ENCODE data around the gene PGAM1.
"Not testable (repeated sequence)": the region's sequence is repeated elsewhere in the genome, so short reads cannot be mapped to it uniquely, and the experiment has no call there.

Gene PGAM1

DNA sequence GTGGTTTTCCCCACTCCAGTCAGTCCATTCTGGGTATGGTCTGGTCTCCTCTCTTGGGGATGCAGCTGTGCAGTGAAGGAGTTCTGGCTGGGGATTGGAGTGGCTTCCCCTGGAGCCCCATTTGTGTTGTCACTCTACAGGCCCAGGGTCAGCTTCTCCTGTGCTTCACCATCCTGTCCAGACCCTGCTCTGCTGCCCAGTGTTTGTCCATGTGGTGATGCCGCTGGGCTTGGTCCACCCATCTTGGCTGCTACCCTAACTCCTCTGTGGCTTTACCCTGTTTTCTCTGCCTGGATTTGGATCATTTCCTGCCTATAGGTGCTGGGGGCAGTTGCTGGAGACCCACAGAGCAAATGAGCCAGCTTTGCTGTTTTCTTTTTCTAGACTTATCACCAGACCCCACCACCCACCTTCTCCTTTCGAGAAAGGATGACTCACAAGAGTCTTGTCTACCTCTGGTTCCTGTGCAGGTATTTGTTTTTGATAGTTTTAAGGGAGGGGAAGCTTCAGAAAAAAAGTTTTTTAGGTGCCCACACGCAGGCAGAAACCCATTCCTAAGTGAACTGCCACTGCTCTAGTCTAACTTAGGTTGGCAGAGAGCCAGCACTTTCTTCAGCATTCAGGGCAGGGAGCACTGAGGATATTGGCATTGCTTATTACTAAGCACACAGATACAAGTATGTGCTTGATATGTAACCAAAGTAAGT is 28.5 kb downstream of the PGAM1 start:
- TF ChIP-seq GATA1 (IDR thresholded peaks at IDR 0.05; ENCODE audit: low read depth, low read length) (no peak), POLR2A (IDR thresholded peaks at IDR 0.05; ENCODE audit: low read length) (no peak)
- DNase-seq, result peak; percentile 17 to 50

DNA sequence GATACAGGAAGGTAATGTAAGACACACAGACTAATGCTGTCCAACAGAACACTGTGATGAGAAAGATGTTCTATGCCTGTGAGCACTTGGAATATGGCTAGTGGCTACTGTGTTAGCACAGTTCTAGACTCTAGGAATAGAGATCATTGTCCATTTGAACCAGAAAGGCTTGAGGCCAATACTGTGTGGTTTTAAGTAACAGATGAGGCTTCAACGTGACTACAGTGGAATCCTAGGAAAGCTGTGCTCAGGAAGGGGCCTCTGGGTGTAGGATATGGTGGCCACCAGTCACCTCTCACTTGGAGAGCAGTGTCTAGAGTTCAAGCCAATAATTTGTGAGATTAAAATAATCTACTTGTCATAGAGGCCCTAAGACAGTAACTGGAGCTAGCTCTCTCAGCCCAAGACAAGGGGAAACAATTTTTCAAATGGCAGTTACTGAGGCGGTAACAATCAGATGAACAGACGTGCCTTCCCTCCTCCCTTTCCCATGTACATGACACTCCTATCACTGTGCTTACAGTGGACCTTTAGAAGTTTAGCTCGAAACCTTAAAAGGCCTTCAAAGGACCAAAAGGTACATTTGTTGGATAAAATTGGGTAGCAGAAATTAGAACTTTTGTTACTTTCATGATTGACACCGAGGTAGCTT is 30.2 kb downstream of the PGAM1 start:
- DNase-seq, result no peak
- no peak for TF ChIP-seq POLR2A (IDR thresholded peaks at IDR 0.05; ENCODE audit: low read length)

DNA sequence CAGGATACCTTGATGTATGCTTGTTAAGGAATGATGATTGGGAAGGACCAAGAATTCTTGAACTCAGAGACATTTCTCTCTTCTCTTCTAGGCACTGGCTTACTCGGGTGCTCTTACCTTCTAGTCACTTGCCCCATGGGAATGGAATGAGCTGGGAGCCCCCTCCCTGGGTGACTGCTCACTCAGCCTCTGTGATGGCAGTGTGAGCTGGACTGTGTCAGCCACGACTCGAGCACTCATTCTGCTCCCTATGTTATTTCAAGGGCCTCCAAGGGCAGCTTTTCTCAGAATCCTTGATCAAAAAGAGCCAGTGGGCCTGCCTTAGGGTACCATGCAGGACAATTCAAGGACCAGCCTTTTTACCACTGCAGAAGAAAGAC is 30.7 kb downstream of the PGAM1 start:
- TF ChIP-seq GATA1 (IDR thresholded peaks at IDR 0.05; ENCODE audit: low read depth, low read length) (no peak), POLR2A (IDR thresholded peaks at IDR 0.05; ENCODE audit: low read length) (no peak)
- no peak for DNase-seq

DNA sequence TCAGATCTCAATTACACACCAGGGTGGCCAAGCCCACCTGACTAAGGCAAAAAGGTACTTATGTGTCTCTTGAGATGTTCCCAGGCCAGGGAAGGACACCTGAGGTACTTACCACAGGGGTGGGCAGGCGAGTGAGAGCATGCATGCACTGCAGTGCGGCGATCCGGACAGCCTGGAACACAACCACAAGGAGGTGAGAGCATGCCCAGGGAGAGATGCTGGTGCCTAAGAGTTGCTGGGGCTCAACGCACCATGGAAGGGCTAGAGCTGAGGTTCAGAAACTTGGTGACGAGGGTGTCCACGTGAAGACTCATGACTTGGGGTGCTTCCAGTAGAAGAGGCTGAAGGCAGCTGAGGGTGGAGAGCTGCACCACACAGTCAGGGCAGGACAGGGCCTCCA is 33.1 kb downstream of the PGAM1 start:
- TF ChIP-seq POLR2A (IDR thresholded peaks at IDR 0.05; ENCODE audit: low read length), result no peak
- TF ChIP-seq GATA1 (IDR thresholded peaks at IDR 0.05; ENCODE audit: low read depth, low read length), result no peak
- DNase-seq, result no peak

DNA sequence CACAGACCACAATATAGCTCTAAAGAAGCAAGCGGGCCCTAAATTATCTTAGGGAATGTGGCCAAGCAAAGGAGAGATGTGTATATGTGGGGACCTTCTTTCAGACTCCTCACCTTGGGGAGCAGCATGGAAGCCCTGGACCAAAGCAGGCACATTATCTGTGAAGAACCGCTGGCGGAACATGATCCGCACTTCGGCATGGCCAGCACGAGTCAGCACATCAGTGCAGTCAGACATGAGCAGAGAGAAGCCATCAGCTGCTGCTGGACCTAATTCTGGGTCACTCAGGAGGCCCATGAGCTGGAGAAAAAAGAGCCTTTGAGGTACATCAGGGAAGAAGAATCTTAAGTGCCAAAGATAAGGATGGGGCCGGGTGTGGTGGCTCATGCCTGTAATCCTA is 33.9 kb downstream of the PGAM1 start:
- no peak for TF ChIP-seq POLR2A (IDR thresholded peaks at IDR 0.05; ENCODE audit: low read length)
- DNase-seq, result no peak

DNA sequence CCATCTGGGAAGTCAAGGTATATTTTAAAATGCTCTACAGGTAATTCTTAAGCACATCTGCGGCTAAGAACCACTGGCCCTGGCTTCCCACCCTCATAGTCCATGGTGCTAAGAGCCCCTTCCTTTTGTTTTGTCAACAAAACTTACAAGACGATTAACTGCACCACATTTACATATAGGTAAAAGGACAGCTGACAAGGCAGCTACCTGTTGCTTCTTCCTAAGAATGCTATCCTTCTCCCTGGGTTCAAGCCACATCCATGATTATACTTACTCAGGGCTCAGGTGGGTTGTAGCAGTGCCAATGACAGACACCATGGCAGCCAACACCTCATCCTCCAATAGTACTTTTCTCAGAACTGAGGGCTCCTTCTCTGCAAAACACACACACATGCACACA is 36.3 kb downstream of the PGAM1 start:
- no peak for TF ChIP-seq GATA1 (IDR thresholded peaks at IDR 0.05; ENCODE audit: low read depth, low read length)
- no peak for TF ChIP-seq POLR2A (IDR thresholded peaks at IDR 0.05; ENCODE audit: low read length)
- no peak for DNase-seq

DNA sequence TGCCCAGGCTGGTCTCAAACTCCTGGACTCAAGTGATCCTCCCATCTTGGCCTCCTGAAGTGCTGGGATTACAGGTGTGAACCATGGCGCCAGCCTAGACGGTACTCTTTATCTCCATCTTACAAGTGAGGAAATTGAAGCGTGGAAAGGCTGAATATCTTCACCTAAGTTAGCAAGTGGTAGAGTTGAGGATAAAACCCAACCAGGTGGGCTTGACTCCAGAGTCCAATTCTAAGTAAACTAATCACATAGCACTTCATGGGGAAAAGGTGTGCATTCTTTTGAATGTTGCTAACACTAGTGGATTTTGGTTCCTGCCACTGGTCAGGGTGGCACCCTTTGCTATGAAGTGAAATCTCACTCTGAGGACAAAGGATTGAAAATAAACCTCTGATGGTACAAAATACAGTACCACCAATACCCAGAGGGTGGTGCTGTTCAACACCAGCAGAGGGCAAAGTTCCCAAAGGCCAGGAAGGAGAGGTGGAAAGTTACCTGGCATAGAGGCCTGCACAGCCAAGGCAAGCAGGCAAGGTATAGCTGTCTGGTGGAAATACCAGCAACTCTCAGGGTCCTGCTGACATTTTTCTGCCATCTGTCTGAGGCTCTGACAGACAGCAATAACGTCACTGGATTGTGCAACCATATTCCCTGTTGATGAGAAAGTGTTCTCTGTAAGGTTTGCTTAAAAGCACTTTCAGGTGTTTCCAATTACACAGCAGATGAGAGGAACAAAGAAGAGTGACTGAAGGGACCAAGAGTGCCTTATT is 37.6 kb downstream of the PGAM1 start:
- peak; percentile 37 to 68 for DNase-seq
- TF ChIP-seq GATA1 (IDR thresholded peaks at IDR 0.05; ENCODE audit: low read depth, low read length) (no peak), POLR2A (IDR thresholded peaks at IDR 0.05; ENCODE audit: low read length) (no peak)

DNA sequence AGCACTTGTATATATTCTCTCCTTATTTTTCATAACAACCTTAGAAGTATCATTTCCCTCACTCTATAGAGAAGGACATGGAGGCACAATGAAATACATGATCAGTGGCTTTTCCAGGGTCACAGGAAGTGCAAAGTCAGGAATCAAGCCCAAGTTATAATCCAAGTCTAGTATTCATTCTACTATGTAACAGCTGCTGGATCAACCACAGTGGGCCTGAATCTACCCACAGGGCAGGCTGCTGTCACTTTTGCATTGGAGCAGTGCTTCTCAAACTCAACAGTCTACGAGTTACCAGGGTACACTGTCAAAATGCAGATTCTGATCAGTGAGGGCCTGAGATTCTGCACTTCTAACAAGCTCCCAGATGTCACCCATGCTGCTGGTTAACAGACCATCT is 38.2 kb downstream of the PGAM1 start:
- no peak for TF ChIP-seq GATA1 (IDR thresholded peaks at IDR 0.05; ENCODE audit: low read depth, low read length)
- no peak for TF ChIP-seq POLR2A (IDR thresholded peaks at IDR 0.05; ENCODE audit: low read length)
- DNase-seq, result no peak

DNA sequence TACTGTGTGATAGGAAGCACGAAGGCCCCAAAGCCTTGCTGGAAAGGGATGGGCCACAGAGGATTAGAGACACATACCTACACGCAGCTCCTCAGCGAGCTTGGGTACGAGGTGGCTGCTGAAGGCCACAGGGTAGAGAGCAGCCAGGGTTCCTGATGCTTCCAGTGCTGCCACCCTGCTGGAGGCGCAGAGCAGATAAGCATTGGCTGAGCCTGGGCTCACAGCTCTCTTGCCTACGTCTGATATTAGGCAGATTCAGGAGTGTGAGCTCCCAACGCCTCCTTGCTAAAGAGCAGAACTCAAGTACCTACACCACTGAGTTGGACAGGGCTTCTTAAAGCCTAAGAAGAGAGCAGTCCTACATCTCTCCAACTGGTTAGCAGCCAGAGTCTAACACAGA is 40.0 kb downstream of the PGAM1 start:
- no peak for DNase-seq
- no peak for TF ChIP-seq POLR2A (IDR thresholded peaks at IDR 0.05; ENCODE audit: low read length)
- no peak for TF ChIP-seq GATA1 (IDR thresholded peaks at IDR 0.05; ENCODE audit: low read depth, low read length)

DNA sequence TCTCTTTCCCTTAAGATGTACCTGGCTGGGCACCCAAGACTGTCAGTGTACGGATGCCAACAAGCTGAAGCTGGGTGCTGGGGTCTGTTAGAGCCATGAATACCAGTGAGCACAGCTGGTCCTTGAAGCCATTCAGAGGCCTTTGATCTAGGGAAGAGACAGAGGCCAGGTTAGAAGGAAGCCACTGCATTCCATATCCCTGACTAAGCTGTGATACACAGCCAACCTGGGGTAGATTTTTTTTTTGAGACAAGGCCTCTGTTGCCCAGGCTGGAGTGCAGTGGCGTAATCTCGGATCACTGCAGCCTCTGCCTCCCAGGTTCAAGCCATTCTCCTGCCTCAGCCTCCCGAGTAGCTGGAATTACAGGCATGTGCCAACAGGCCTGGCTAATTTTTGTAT is 40.8 kb downstream of the PGAM1 start:
- no peak for DNase-seq
- no peak for TF ChIP-seq GATA1 (IDR thresholded peaks at IDR 0.05; ENCODE audit: low read depth, low read length)
- no peak for TF ChIP-seq POLR2A (IDR thresholded peaks at IDR 0.05; ENCODE audit: low read length)

DNA sequence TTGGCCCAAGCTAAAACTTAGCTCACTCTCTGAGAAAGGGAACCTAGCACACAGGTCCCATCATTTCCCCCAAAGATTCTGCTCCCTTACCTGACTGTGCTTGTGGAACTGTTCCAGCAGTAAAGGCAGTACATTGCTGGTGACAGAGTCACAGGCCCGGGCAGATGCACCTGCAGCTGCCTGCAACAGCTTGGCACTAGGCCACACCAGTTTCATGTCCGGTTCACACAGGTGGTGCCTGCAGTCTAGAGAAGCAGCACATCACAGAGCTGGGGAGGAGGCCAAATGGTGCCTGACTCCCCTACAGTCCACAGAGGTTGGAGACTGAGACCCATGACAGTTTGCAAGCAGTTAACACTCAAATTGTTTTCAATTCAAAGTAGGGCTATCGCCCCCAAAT is 42.2 kb downstream of the PGAM1 start:
- TF ChIP-seq GATA1 (IDR thresholded peaks at IDR 0.05; ENCODE audit: low read depth, low read length) (no peak), POLR2A (IDR thresholded peaks at IDR 0.05; ENCODE audit: low read length) (no peak)
- DNase-seq, result no peak

DNA sequence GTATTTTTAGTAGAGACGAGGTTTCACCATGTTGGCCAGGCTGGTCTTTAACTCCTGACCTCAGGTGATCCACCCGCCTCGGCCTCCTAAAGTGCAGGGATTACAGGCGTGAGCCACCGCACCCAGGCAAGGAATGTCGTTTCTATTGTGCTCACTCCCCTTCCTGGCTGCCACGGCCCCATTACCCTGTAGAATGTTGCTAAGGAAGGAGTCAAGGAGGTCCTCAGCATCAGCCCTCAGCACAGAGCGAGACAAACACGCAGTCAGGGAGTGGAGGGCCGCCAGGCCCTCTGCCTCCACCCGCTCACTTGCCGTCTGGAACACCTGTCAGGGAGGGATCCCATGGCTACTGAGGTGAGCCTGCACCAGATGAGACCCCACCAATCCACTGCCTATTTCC is 42.8 kb downstream of the PGAM1 start:
- not testable (repeated sequence) for DNase-seq

DNA sequence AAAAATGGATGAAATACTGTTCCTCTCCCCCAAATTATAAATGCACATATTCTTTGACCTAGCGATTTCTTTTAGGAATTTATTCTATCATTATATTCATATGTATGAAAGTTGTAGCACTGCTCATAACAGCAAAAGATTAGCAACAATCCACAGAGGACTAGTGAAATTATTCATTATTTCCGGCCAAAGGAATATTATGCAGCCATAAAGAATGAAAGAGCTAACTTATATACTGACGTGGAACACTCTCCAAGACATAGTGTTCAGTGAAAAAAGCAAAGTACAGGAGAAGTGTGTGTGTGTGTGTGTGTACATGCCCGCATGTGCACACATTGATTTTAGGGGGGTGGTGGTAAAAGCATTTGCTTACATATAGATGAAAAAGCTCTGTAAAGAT is 48.9 kb downstream of the PGAM1 start:
- no peak for TF ChIP-seq GATA1 (IDR thresholded peaks at IDR 0.05; ENCODE audit: low read depth, low read length)
- no peak for TF ChIP-seq POLR2A (IDR thresholded peaks at IDR 0.05; ENCODE audit: low read length)
- DNase-seq, result no peak

DNA sequence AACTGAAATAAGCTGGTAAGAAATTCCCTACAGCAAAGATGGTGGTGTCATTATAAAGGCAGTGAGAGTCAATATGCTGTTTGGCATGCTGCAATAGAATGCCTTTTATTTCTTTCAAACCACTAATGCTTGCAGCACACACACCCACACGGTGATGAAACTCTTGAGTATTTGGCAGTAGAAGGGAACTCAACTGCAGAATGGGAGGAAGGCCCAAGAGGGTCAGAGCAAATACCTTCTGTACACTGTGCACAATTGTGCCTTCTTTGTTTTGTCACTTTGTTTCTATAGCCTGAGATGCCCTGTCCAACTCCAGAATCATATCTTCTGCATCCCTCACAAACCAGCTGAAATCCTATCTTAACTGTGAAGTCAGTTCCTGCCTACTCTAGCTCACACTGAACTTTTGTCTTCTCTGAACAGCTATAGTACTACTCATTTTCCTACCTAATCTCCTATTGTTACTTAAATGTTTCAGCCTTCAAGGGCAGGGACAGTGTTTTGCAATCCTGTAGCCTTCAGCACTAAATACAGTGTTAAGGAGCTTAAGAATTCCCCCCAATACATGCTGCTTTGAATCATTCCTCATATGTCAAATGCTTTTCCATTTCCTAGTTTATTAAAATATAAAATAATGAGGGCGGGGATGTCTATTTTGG is 50.1 kb downstream of the PGAM1 start:
- no peak for DNase-seq
- no peak for TF ChIP-seq POLR2A (IDR thresholded peaks at IDR 0.05; ENCODE audit: low read length)
- no peak for TF ChIP-seq GATA1 (IDR thresholded peaks at IDR 0.05; ENCODE audit: low read depth, low read length)

DNA sequence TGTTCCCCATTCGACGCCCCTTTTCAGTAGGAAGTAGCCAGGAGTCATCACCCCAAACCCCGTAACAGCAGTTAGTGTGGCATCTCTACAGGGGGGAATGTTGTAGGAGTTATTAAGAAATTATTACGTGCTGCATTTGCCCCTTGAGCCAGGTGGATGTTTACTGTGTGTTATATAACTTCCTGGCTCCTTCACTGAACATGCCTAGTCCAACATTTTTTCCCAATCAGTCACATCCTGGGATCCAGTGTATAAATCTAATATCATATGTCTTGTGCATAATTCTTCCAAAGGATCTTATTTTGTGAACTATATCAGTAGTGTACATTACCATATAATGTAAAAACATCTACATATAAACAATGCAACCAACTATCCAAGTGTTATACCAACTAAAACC is 53.4 kb downstream of the PGAM1 start:
- DNase-seq, result not testable (repeated sequence)
